Measurements from ENCODE around the gene E4F1. TPM values are rescaled to one million over a fixed set of nuclear protein-coding genes. Genes with fewer than 3 reads are reported as not detected.

The E4F1 gene
- total RNA-seq = 10 to 100 TPM; 16.5 to 19.1 TPM
- polyA plus RNA-seq = 10 to 100 TPM in 1 of 2 donors, 1 to 10 TPM in 1; 4.4 to 11.0 TPM

GRCh38 chr16:2223221-2223941 is at the start of gene E4F1:
TSS of gene E4F1 (plus strand) at chr16:2223591. CDS start at chr16:2223614, 23 bp downstream.
- TF ChIP-seq MAX (IDR thresholded peaks at IDR 0.05) = no peak
- peak; percentile 45 for TF ChIP-seq REST (IDR thresholded peaks at IDR 0.05)
- TF ChIP-seq JUND (IDR thresholded peaks at IDR 0.05) = peak in 1 of 2 donors; percentile 14
- TF ChIP-seq ATF3 (IDR thresholded peaks at IDR 0.05) = no peak
- peak; percentile 74 for TF ChIP-seq FOXA1 (IDR thresholded peaks at IDR 0.05)
- TF ChIP-seq HNF4A (conservative IDR thresholded peaks at IDR 0.05) = peak in 1 of 2 donors; percentile 42
- peak; percentile 99 for TF ChIP-seq YY1 (IDR thresholded peaks at IDR 0.05)
- TF ChIP-seq HNF4G (IDR thresholded peaks at IDR 0.05) = no peak
- TF ChIP-seq ZBTB33 (IDR thresholded peaks at IDR 0.05) = no peak
- no peak for TF ChIP-seq NR2F2 (IDR thresholded peaks at IDR 0.05)
- no peak for TF ChIP-seq CTCF (IDR thresholded peaks at IDR 0.05; ENCODE audit: low read depth, low read length, missing input control)
- TF ChIP-seq EGR1 (IDR thresholded peaks at IDR 0.05; ENCODE audit: low read depth in 2 of 2) = no peak
- peak; percentile 42 for TF ChIP-seq RXRA (IDR thresholded peaks at IDR 0.05)
- no peak for TF ChIP-seq RAD21 (IDR thresholded peaks at IDR 0.05)
- no peak for TF ChIP-seq FOXA2 (IDR thresholded peaks at IDR 0.05)
- peak; percentile 88 for TF ChIP-seq SP1 (IDR thresholded peaks at IDR 0.05)
- TF ChIP-seq GABPA (IDR thresholded peaks at IDR 0.05 in 1 of 2, conservative IDR thresholded peaks at IDR 0.05 in 1 of 2) = peak in 1 of 2 donors; percentile 77
- no peak for TF ChIP-seq TAF1 (conservative IDR thresholded peaks at IDR 0.05)
- Histone ChIP-seq H3K9ac (ENCODE audit: low read depth in 1 of 2, low read length in 2 of 2) (peak within 1 kb of the TSS; percentile 65 to 92), H3K9me3 (ENCODE audit: control insufficient read depth in 4 of 4, low read length in 3 of 4) (no peaks in the 10 kb centered on the region), H3K27me3 (ENCODE audit: control insufficient read depth in 4 of 4, insufficient read depth in 4 of 4, low read length in 3 of 4) (no peaks in the 10 kb centered on the region), H3K36me3 (ENCODE audit: control insufficient read depth in 4 of 4, insufficient read depth in 3 of 4, low read depth in 1 of 4, low read length in 3 of 4) (peaks cover 0 to 4% (median 0%) of the 10 kb centered on the region in 4 donors), H3K4me1 (ENCODE audit: control insufficient read depth in 4 of 4, insufficient read depth in 4 of 4, low read length in 3 of 4) (peaks cover 10 to 33% (median 27%) of the 10 kb centered on the region in 4 donors), H3K4me3 (ENCODE audit: low read depth in 1 of 3, low read length in 3 of 3) (peak within 1 kb of the TSS; percentile 67 to 81 (median 72)), H3K27ac (ENCODE audit: low read depth in 1 of 2, low read length in 2 of 2) (peak within 1 kb of the TSS; percentile 65 to 76)
- DNase-seq (ENCODE audit: low spot score) = peak; percentile 99
- WGBS = under 1% methylated on average over 82 of the region's 82 CpGs
